Memory B cell (primary cell): ENCODE data around the gene CERS6.

Source experiments
- ATAC-seq: fragments of 150-1000 bp; cut with Tn5 transposase; 2 replicates; pipeline ENCODE4 v1.10.0; 2021; ENCODE audit warnings: low read depth, mild to moderate bottlenecking, moderate library complexity
- DNase-seq, 2 donors: peaks; one replicate each; pipeline ENCODE4 v3.0.0; 2022; ENCODE audit warnings: low spot score in 2 of 2
- H3K27ac Mint-ChIP-seq: one replicate; pipeline ENCODE4 v1.8.0; 2022; ENCODE audit warnings: mild to moderate bottlenecking, moderate library complexity, mixed read lengths
- H3K27me3 Mint-ChIP-seq: one replicate; pipeline ENCODE4 v1.8.0; 2022; ENCODE audit warnings: mixed read lengths
- H3K36me3 Mint-ChIP-seq: one replicate; pipeline ENCODE4 v1.8.0; 2022; ENCODE audit warnings: mild to moderate bottlenecking, mixed read lengths
- H3K4me1 Mint-ChIP-seq: one replicate; pipeline ENCODE4 v1.8.0; 2022; ENCODE audit warnings: mixed read lengths
- H3K4me3 Mint-ChIP-seq: one replicate; pipeline ENCODE4 v1.8.0; 2022; ENCODE audit warnings: mild to moderate bottlenecking, moderate library complexity, mixed read lengths
- H3K9me3 Mint-ChIP-seq: one replicate; pipeline ENCODE4 v1.8.0; 2022; ENCODE audit warnings: mixed read lengths

Gene CERS6

GRCh38 chr2:168432565-168433186, 23.4 kb upstream of the CERS6 start:
- ATAC-seq (no peak), DNase-seq (no peak)
- H3K9me3 Mint-ChIP-seq, result no peaks in the 10 kb centered on the region
- peaks cover 4% of the 10 kb centered on the region for H3K27me3 Mint-ChIP-seq
- no peak overlapping the region for H3K27ac Mint-ChIP-seq
- no peaks in the 10 kb centered on the region for H3K36me3 Mint-ChIP-seq
- H3K4me1 Mint-ChIP-seq, result no peaks in the 10 kb centered on the region
- H3K4me3 Mint-ChIP-seq, result no peak overlapping the region

- Mint-ChIP-seq H3K4me1 (no peaks in the 10 kb centered on the region), H3K27me3 (peaks cover 4% of the 10 kb centered on the region), H3K4me3 (no peak overlapping the region), H3K9me3 (no peaks in the 10 kb centered on the region), H3K27ac (no peak overlapping the region), H3K36me3 (no peaks in the 10 kb centered on the region)
- ATAC-seq (no peak), DNase-seq (no peak)
These were observed 22.5 kb upstream of the CERS6 start for GRCh38 chr2:168433527-168433926.

DNA sequence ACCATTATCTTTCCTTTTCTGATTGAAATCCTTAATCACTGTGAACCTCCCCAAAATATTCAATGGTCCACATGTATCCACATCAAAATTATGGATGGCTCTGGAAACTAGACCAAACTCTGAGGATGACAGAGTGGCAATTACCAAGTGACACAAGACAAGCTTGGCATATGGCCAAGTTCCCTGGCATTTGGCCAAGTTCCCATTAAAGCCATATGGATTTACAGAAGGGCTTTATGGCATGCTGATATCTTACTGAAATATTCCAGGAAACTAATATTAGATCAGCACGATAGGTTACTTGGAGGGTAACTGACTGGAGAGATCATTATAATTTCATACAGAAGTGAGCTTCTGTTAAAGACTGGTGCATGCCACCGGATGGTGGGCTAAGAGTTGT, 21.9 kb upstream of the CERS6 start:
- no peaks in the 10 kb centered on the region for H3K4me1 Mint-ChIP-seq
- H3K9me3 Mint-ChIP-seq, result no peaks in the 10 kb centered on the region
- DNase-seq (no peak), ATAC-seq (no peak)
- H3K36me3 Mint-ChIP-seq, result no peaks in the 10 kb centered on the region
- H3K27ac Mint-ChIP-seq, result no peak overlapping the region
- H3K4me3 Mint-ChIP-seq, result no peak overlapping the region
- H3K27me3 Mint-ChIP-seq, result peaks cover 4% of the 10 kb centered on the region

DNA sequence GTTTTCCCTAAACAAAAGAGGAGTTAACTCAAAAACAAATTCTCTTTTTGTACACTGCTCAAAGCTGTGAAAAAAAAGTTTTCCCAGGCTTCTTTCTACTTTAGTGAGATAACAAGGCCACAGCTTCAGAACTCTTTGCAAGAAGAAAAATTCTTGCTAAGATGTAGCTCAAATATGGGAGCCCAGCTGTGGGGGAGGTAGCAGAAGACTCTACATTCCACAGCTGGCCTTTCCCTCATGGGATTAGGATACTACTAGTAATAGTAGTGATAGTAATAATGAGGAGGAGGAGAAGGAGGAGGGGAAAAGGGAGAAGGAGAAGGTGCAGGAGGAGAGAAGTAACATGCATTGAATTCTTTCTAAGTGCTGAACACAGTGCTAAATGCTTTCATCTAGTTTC, 19.2 kb upstream of the CERS6 start:
- no peak for ATAC-seq
- H3K9me3 Mint-ChIP-seq, result no peaks in the 10 kb centered on the region
- H3K36me3 Mint-ChIP-seq, result no peaks in the 10 kb centered on the region
- no peak for DNase-seq
- no peaks in the 10 kb centered on the region for H3K4me1 Mint-ChIP-seq
- H3K27me3 Mint-ChIP-seq, result peaks cover 4% of the 10 kb centered on the region
- H3K4me3 Mint-ChIP-seq, result no peak overlapping the region
- H3K27ac Mint-ChIP-seq, result no peak overlapping the region

DNA sequence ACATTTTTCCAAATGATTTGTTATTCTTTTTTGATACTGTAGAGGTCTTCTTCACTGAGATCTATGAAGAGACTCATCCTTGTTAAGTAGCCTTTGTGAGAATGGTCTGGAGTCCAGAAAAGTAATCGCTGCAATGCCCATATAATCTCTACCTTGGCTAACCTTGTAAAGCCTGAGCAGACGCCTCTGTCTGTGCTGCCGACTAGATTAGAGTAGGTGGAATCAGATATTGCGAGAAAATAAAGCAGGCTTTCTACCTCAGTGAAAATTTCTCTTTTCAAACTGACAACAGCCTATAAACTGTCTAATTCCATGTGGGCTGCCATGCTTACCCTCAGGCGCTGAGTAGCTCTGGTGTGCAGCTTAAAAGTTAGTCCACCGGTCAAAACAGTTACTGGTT, 17.5 kb upstream of the CERS6 start:
- no peaks in the 10 kb centered on the region for H3K4me1 Mint-ChIP-seq
- H3K27me3 Mint-ChIP-seq, result peaks cover 3% of the 10 kb centered on the region
- no peak for ATAC-seq
- no peak for DNase-seq
- no peaks in the 10 kb centered on the region for H3K36me3 Mint-ChIP-seq
- no peak overlapping the region for H3K27ac Mint-ChIP-seq
- H3K4me3 Mint-ChIP-seq, result no peak overlapping the region
- no peaks in the 10 kb centered on the region for H3K9me3 Mint-ChIP-seq

DNA sequence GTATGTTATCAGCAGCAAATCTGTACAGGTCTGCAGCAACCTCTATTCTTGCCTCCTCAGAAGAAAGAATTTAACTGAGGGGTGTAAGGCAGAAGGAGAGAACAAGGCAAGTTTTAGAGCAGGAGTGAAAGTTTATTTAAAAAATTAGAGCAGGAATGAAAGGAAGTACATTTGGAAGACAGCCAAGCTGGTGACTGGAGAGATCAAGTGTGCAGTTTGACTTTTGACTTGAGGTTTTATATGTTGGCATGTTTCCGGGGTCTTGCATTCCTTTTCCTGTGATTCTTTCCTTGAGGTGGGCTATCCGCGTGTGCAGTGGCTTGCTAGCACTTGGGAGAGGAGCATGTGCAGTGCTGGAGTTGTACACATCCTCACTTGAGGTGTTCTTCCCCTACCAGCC, 16.5 kb upstream of the CERS6 start:
- H3K4me3 Mint-ChIP-seq, result no peak overlapping the region
- no peak overlapping the region for H3K27ac Mint-ChIP-seq
- peaks cover 2% of the 10 kb centered on the region for H3K27me3 Mint-ChIP-seq
- no peaks in the 10 kb centered on the region for H3K9me3 Mint-ChIP-seq
- ATAC-seq (no peak), DNase-seq (no peak)
- H3K36me3 Mint-ChIP-seq, result no peaks in the 10 kb centered on the region
- H3K4me1 Mint-ChIP-seq, result no peaks in the 10 kb centered on the region

GRCh38 chr2:168441214-168441872, 14.7 kb upstream of the CERS6 start:
- no peaks in the 10 kb centered on the region for H3K36me3 Mint-ChIP-seq
- H3K27me3 Mint-ChIP-seq, result no peaks in the 10 kb centered on the region
- ATAC-seq (no peak), DNase-seq (no peak)
- no peak overlapping the region for H3K27ac Mint-ChIP-seq
- peaks cover 2% of the 10 kb centered on the region for H3K9me3 Mint-ChIP-seq
- H3K4me3 Mint-ChIP-seq, result no peak overlapping the region
- H3K4me1 Mint-ChIP-seq, result no peaks in the 10 kb centered on the region

DNA sequence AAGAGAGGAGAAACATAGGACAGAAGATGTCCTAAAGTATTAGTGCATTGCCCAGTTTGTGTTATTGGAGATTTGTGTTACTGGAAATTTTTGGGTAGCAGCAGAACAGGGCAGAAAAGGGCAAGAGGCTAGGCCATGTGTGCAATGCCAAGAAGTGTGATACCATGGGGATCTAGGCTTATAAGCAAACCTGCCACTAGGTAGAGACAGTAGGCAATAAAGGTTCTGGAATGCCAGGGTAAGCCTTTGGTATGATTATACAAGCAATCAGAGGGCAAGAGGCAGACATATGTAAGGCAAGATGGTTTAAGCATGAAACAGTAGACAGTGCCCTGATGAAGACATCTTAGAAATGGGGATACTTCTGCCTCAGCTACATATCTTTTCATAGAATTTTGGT, 12.3 kb upstream of the CERS6 start:
- no peak for ATAC-seq
- H3K4me1 Mint-ChIP-seq, result no peaks in the 10 kb centered on the region
- H3K36me3 Mint-ChIP-seq, result no peaks in the 10 kb centered on the region

GRCh38 chr2:168445960-168446359, 10.1 kb upstream of the CERS6 start:
- no peaks in the 10 kb centered on the region for H3K36me3 Mint-ChIP-seq
- ATAC-seq (no peak), DNase-seq (no peak)
- H3K4me3 Mint-ChIP-seq, result no peak overlapping the region
- no peaks in the 10 kb centered on the region for H3K4me1 Mint-ChIP-seq
- no peaks in the 10 kb centered on the region for H3K27me3 Mint-ChIP-seq
- no peak overlapping the region for H3K27ac Mint-ChIP-seq
- H3K9me3 Mint-ChIP-seq, result peaks cover 4% of the 10 kb centered on the region

More for the DNA sequence above, 12.3 kb upstream of the CERS6 start:
- Mint-ChIP-seq H3K9me3 (peaks cover 4% of the 10 kb centered on the region), H3K4me3 (no peak overlapping the region), H3K27me3 (no peaks in the 10 kb centered on the region), H3K27ac (no peak overlapping the region)
- DNase-seq, result no peak

DNA sequence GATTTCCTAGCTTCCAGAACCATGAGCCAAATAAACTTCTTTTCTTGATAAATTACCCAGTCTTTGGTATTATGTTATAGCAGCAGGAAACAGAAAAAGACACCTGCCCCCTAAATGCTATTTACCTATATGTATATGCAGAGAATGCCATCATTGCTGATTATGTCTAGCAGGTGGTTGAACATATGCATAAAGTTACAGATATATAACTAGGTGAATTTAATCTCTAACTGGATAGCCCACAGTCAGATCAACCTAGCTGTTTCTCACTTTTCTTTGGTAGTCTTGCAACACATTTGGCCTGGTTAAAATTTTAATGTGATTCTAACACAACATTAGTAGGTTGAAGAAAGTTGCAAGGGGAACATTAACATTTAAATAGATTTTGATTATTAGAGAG, 7.1 kb upstream of the CERS6 start:
- ATAC-seq, result no peak
- H3K9me3 Mint-ChIP-seq, result peaks cover 4% of the 10 kb centered on the region
- H3K4me1 Mint-ChIP-seq, result no peaks in the 10 kb centered on the region
- H3K27me3 Mint-ChIP-seq, result no peaks in the 10 kb centered on the region
- H3K27ac Mint-ChIP-seq, result no peak overlapping the region
- no peaks in the 10 kb centered on the region for H3K36me3 Mint-ChIP-seq
- DNase-seq, result no peak
- no peak overlapping the region for H3K4me3 Mint-ChIP-seq

DNA sequence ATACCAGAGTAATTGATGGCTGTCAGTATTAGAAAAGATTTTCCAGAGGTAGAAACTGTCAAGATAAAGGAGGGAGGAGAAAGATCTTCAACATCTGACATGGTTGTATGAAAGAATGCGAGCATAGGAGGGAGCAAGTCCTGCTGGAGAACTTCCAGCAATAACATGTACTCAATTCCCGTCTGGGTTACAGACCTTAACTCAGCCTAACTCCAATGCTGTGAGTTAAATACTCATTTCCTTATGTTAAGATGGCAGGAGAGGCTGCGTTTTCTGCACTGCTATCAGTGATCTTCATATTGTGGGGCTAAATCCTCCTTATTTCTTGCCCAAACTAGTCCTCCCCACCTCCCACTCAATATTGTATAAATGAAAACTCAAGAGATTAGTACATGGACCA, 6.7 kb upstream of the CERS6 start:
- no peaks in the 10 kb centered on the region for H3K4me1 Mint-ChIP-seq
- H3K36me3 Mint-ChIP-seq, result no peaks in the 10 kb centered on the region
- no peak overlapping the region for H3K27ac Mint-ChIP-seq
- H3K9me3 Mint-ChIP-seq, result peaks cover 4% of the 10 kb centered on the region
- DNase-seq (no peak), ATAC-seq (no peak)
- no peaks in the 10 kb centered on the region for H3K27me3 Mint-ChIP-seq
- H3K4me3 Mint-ChIP-seq, result no peak overlapping the region

DNA sequence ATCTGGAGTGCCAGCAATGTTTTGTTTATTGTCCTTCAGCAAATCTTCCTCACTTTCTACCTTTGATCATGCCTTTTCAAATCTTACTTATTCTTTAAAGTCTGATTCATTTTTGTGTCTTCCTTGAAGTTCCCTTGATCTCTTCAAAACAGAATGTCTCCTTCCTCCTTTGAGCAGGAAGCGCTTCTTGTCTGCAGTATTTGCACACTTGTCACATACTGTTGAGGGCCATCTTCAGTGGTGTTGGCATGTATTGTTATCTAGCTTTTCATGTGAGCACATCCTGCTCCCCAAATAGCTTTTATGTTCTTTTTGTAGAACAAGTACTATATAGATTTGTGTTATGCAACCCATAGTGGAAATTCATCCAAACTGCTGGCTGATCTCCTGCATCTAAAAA, 5.9 kb upstream of the CERS6 start:
- H3K27ac Mint-ChIP-seq, result no peak overlapping the region
- peaks cover 4% of the 10 kb centered on the region for H3K9me3 Mint-ChIP-seq
- no peak for ATAC-seq
- H3K36me3 Mint-ChIP-seq, result no peaks in the 10 kb centered on the region
- H3K4me1 Mint-ChIP-seq, result no peaks in the 10 kb centered on the region
- DNase-seq, result no peak
- H3K27me3 Mint-ChIP-seq, result no peaks in the 10 kb centered on the region
- H3K4me3 Mint-ChIP-seq, result no peak overlapping the region

- no peak for DNase-seq
- Mint-ChIP-seq H3K27ac (no peak overlapping the region), H3K4me3 (no peak overlapping the region), H3K36me3 (no peaks in the 10 kb centered on the region), H3K4me1 (no peaks in the 10 kb centered on the region), H3K9me3 (peaks cover 3% of the 10 kb centered on the region), H3K27me3 (no peaks in the 10 kb centered on the region)
- ATAC-seq, result no peak
These were observed 5.3 kb upstream of the CERS6 start for GRCh38 chr2:168450732-168451131.

GRCh38 chr2:168452781-168453180, 3.3 kb upstream of the CERS6 start:
- ATAC-seq (no peak), DNase-seq (no peak)
- Mint-ChIP-seq H3K36me3 (no peaks in the 10 kb centered on the region), H3K27ac (no peak overlapping the region), H3K4me1 (peaks cover 4% of the 10 kb centered on the region), H3K27me3 (peaks cover 2% of the 10 kb centered on the region), H3K9me3 (peaks cover 1% of the 10 kb centered on the region), H3K4me3 (no peak overlapping the region)

- H3K9me3 Mint-ChIP-seq, result no peaks in the 10 kb centered on the region
- peaks cover 4% of the 10 kb centered on the region for H3K4me1 Mint-ChIP-seq
- ATAC-seq, result no peak
These were observed 2.7 kb upstream of the CERS6 start for GRCh38 chr2:168453404-168453803.

More at GRCh38 chr2:168453404-168453803, 2.7 kb upstream of the CERS6 start:
- peaks cover 2% of the 10 kb centered on the region for H3K27me3 Mint-ChIP-seq
- DNase-seq, result no peak
- no peak overlapping the region for H3K4me3 Mint-ChIP-seq
- H3K27ac Mint-ChIP-seq, result no peak overlapping the region
- no peaks in the 10 kb centered on the region for H3K36me3 Mint-ChIP-seq
